ENCODE results near the gene EML4.

Gene EML4

GRCh38 chr2:42298132-42298531 is 129.0 kb downstream of the EML4 start:
- no peak overlapping the region for H3K27ac Mint-ChIP-seq
- H3K4me1 Mint-ChIP-seq (ENCODE audit: low read depth), result no peaks in the 10 kb centered on the region
- intact Hi-C loops (cut with micrococcal nuclease), result no loop called here
- H3K27me3 Mint-ChIP-seq, result no peaks in the 10 kb centered on the region
- H3K9me3 Mint-ChIP-seq, result no peaks in the 10 kb centered on the region
- H3K36me3 Mint-ChIP-seq (ENCODE audit: low read depth), result peaks cover 79% of the 10 kb centered on the region
- H3K4me3 Mint-ChIP-seq, result no peak overlapping the region

GRCh38 chr2:42298996-42299754 is 130.0 kb downstream of the EML4 start:
- Mint-ChIP-seq H3K27me3 (no peaks in the 10 kb centered on the region), H3K4me3 (no peak overlapping the region), H3K9me3 (no peaks in the 10 kb centered on the region), H3K36me3 (ENCODE audit: low read depth) (peaks cover 80% of the 10 kb centered on the region), H3K4me1 (ENCODE audit: low read depth) (no peaks in the 10 kb centered on the region), H3K27ac (no peak overlapping the region)
- intact Hi-C loops (cut with micrococcal nuclease), result no loop called here

GRCh38 chr2:42300527-42300926 is 131.4 kb downstream of the EML4 start:
- Mint-ChIP-seq H3K27ac (no peak overlapping the region), H3K36me3 (ENCODE audit: low read depth) (peaks cover 82% of the 10 kb centered on the region), H3K9me3 (no peaks in the 10 kb centered on the region), H3K4me1 (ENCODE audit: low read depth) (no peaks in the 10 kb centered on the region), H3K4me3 (no peak overlapping the region), H3K27me3 (no peaks in the 10 kb centered on the region)
- intact Hi-C loops (cut with micrococcal nuclease), result no loop called here

GRCh38 chr2:42303252-42303651 is 134.1 kb downstream of the EML4 start:
- Mint-ChIP-seq H3K36me3 (ENCODE audit: low read depth) (peaks cover 80% of the 10 kb centered on the region), H3K27ac (no peak overlapping the region), H3K4me1 (ENCODE audit: low read depth) (no peaks in the 10 kb centered on the region), H3K9me3 (no peaks in the 10 kb centered on the region), H3K4me3 (no peak overlapping the region), H3K27me3 (no peaks in the 10 kb centered on the region)
- intact Hi-C loops (cut with micrococcal nuclease), result no loop called here

- H3K9me3 Mint-ChIP-seq, result no peaks in the 10 kb centered on the region
- H3K4me1 Mint-ChIP-seq (ENCODE audit: low read depth), result no peaks in the 10 kb centered on the region
- H3K4me3 Mint-ChIP-seq, result no peak overlapping the region
- intact Hi-C loops (cut with micrococcal nuclease), result no loop called here
- no peaks in the 10 kb centered on the region for H3K27me3 Mint-ChIP-seq
- no peak overlapping the region for H3K27ac Mint-ChIP-seq
- peaks cover 71% of the 10 kb centered on the region for H3K36me3 Mint-ChIP-seq (ENCODE audit: low read depth)
These were observed 135.0 kb downstream of the EML4 start for GRCh38 chr2:42304059-42304713.

GRCh38 chr2:42307180-42307579 is 138.0 kb downstream of the EML4 start:
- intact Hi-C loops (cut with micrococcal nuclease), result no loop called here
- no peaks in the 10 kb centered on the region for H3K27me3 Mint-ChIP-seq
- H3K27ac Mint-ChIP-seq, result no peak overlapping the region
- peaks cover 59% of the 10 kb centered on the region for H3K36me3 Mint-ChIP-seq (ENCODE audit: low read depth)
- no peak overlapping the region for H3K4me3 Mint-ChIP-seq
- H3K9me3 Mint-ChIP-seq, result no peaks in the 10 kb centered on the region
- H3K4me1 Mint-ChIP-seq (ENCODE audit: low read depth), result no peaks in the 10 kb centered on the region

GRCh38 chr2:42309366-42309765 is 140.2 kb downstream of the EML4 start:
- H3K36me3 Mint-ChIP-seq (ENCODE audit: low read depth), result peaks cover 56% of the 10 kb centered on the region
- no peaks in the 10 kb centered on the region for H3K9me3 Mint-ChIP-seq
- no peak overlapping the region for H3K4me3 Mint-ChIP-seq
- intact Hi-C loops (cut with micrococcal nuclease), result no loop called here
- H3K27ac Mint-ChIP-seq, result no peak overlapping the region
- H3K27me3 Mint-ChIP-seq, result no peaks in the 10 kb centered on the region
- peaks cover 2% of the 10 kb centered on the region for H3K4me1 Mint-ChIP-seq (ENCODE audit: low read depth)

GRCh38 chr2:42310007-42310515 is 140.9 kb downstream of the EML4 start:
- intact Hi-C loops (cut with micrococcal nuclease), result no loop called here
- peaks cover 9% of the 10 kb centered on the region for H3K4me1 Mint-ChIP-seq (ENCODE audit: low read depth)
- peaks cover 56% of the 10 kb centered on the region for H3K36me3 Mint-ChIP-seq (ENCODE audit: low read depth)
- H3K9me3 Mint-ChIP-seq, result no peaks in the 10 kb centered on the region
- no peak overlapping the region for H3K4me3 Mint-ChIP-seq
- H3K27me3 Mint-ChIP-seq, result no peaks in the 10 kb centered on the region
- H3K27ac Mint-ChIP-seq, result no peak overlapping the region

- intact Hi-C loops (cut with micrococcal nuclease), result no loop called here
- H3K4me3 Mint-ChIP-seq, result no peak overlapping the region
- H3K4me1 Mint-ChIP-seq (ENCODE audit: low read depth), result peaks cover 12% of the 10 kb centered on the region
- no peaks in the 10 kb centered on the region for H3K9me3 Mint-ChIP-seq
- peaks cover 54% of the 10 kb centered on the region for H3K36me3 Mint-ChIP-seq (ENCODE audit: low read depth)
- H3K27me3 Mint-ChIP-seq, result no peaks in the 10 kb centered on the region
- no peak overlapping the region for H3K27ac Mint-ChIP-seq
These were observed 143.0 kb downstream of the EML4 start for GRCh38 chr2:42312106-42312505.

- no peaks in the 10 kb centered on the region for H3K27me3 Mint-ChIP-seq
- peaks cover 64% of the 10 kb centered on the region for H3K36me3 Mint-ChIP-seq (ENCODE audit: low read depth)
These were observed 145.8 kb downstream of the EML4 start for GRCh38 chr2:42314892-42315468.

GRCh38 chr2:42315844-42316470 is 146.8 kb downstream of the EML4 start:
- H3K4me3 Mint-ChIP-seq, result no peak overlapping the region
- no peak overlapping the region for H3K27ac Mint-ChIP-seq
- peaks cover 12% of the 10 kb centered on the region for H3K4me1 Mint-ChIP-seq (ENCODE audit: low read depth)
- H3K36me3 Mint-ChIP-seq (ENCODE audit: low read depth), result peaks cover 72% of the 10 kb centered on the region
- no peaks in the 10 kb centered on the region for H3K27me3 Mint-ChIP-seq
- intact Hi-C loops (cut with micrococcal nuclease), result no loop called here
- no peaks in the 10 kb centered on the region for H3K9me3 Mint-ChIP-seq

More at GRCh38 chr2:42314892-42315468, 145.8 kb downstream of the EML4 start:
- peaks cover 12% of the 10 kb centered on the region for H3K4me1 Mint-ChIP-seq (ENCODE audit: low read depth)
- H3K9me3 Mint-ChIP-seq, result no peaks in the 10 kb centered on the region
- intact Hi-C loops (cut with micrococcal nuclease), result no loop called here
- H3K27ac Mint-ChIP-seq, result no peak overlapping the region
- no peak overlapping the region for H3K4me3 Mint-ChIP-seq

GRCh38 chr2:42316910-42317309 is 147.8 kb downstream of the EML4 start:
- peaks cover 69% of the 10 kb centered on the region for H3K36me3 Mint-ChIP-seq (ENCODE audit: low read depth)

GRCh38 chr2:42317486-42317885 is 148.3 kb downstream of the EML4 start:
- H3K9me3 Mint-ChIP-seq, result no peaks in the 10 kb centered on the region
- no peak overlapping the region for H3K4me3 Mint-ChIP-seq
- no peaks in the 10 kb centered on the region for H3K27me3 Mint-ChIP-seq
- intact Hi-C loops (cut with micrococcal nuclease), result no loop called here
- peaks cover 69% of the 10 kb centered on the region for H3K36me3 Mint-ChIP-seq (ENCODE audit: low read depth)
- H3K27ac Mint-ChIP-seq, result no peak overlapping the region
- peaks cover 12% of the 10 kb centered on the region for H3K4me1 Mint-ChIP-seq (ENCODE audit: low read depth)

More at GRCh38 chr2:42316910-42317309, 147.8 kb downstream of the EML4 start:
- Mint-ChIP-seq H3K4me1 (ENCODE audit: low read depth) (peaks cover 12% of the 10 kb centered on the region), H3K27ac (no peak overlapping the region), H3K4me3 (no peak overlapping the region), H3K27me3 (no peaks in the 10 kb centered on the region), H3K9me3 (no peaks in the 10 kb centered on the region)
- intact Hi-C loops (cut with micrococcal nuclease), result no loop called here

- H3K27me3 Mint-ChIP-seq, result no peaks in the 10 kb centered on the region
These were observed 148.8 kb downstream of the EML4 start for GRCh38 chr2:42317945-42318344.

More at GRCh38 chr2:42317945-42318344, 148.8 kb downstream of the EML4 start:
- Mint-ChIP-seq H3K9me3 (no peaks in the 10 kb centered on the region), H3K4me1 (ENCODE audit: low read depth) (peaks cover 12% of the 10 kb centered on the region), H3K36me3 (ENCODE audit: low read depth) (peaks cover 69% of the 10 kb centered on the region), H3K4me3 (no peak overlapping the region), H3K27ac (no peak overlapping the region)
- intact Hi-C loops (cut with micrococcal nuclease), result no loop called here
